NCI-H69 (cell line): Measurements from ENCODE around the gene OSGIN1.

Experiments used
- DNase-seq: peaks from one replicate; lab custom pipeline; 2025; lab: John Stamatoyannopoulos, UW

OSGIN1 gene, protein sequence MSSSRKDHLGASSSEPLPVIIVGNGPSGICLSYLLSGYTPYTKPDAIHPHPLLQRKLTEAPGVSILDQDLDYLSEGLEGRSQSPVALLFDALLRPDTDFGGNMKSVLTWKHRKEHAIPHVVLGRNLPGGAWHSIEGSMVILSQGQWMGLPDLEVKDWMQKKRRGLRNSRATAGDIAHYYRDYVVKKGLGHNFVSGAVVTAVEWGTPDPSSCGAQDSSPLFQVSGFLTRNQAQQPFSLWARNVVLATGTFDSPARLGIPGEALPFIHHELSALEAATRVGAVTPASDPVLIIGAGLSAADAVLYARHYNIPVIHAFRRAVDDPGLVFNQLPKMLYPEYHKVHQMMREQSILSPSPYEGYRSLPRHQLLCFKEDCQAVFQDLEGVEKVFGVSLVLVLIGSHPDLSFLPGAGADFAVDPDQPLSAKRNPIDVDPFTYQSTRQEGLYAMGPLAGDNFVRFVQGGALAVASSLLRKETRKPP

DNA sequence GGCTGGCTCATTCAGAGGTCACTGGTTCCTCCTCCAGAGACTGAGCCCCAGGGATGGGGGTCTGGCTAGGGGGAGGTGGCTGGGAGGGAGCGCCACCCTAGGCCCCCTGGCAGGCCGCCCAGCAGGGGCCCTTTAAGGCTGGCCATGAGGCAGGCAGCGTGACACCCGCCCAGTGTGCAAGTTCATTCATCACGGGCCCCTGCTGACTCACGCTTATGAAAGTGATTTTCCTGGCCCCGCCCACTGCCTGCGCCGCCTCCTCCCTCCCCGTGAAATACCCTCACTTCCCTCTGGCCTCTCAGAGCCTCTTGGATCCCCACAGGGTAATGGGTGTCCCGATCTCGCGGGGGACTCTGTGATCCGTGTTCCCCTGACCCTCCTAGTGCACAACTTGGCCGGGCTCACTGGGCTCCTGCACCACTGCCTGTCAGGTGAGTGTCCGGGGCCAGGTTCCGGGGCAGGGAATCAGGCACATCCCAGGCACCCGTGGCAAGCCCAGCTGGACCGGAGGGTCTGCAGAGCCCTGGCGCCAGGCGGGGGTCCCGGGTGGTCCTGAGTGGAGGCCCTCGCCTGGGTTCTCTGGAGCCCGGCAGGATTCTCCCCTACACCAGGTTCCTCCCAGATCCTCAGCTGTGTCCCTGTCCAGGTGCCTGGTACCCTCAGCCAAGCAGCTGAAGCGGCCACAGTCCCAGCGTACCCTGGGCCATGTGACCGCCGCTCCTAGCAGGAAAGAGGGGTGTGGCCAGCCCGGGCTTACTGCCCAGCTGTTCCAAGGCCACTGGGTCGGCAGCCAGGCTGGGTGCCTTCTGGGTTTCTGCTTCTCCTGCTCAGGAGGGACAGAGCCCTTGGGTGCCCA lies at the start of gene OSGIN1:
Gene OSGIN1 (plus strand): TSS at position 301 of the 856 bp plus-strand sequence. CDS start 4,432 bp downstream, outside the sequence.
- DNase-seq, result peak; percentile 76

DNA sequence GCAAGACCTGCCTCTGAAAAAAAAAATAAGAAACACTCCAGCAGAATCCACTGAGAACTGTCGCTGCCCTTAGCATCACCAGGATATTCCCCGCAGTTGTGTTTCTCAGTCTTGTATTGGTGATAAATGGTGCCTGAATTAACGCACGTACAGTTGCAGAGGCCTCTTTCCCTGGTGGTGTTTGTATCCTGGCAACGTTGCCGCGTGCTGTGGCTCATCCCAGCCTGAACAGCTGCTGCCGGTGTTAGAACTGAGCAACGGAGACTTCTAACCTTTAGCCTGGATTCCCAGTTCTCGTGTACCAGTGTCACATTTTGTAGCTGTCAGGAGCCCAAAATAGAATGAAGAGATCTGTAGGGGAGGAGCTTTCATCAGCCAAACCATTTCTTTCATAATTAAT lies 49.3 kb upstream of the OSGIN1 start:
- peak; percentile 51 for DNase-seq

DNA sequence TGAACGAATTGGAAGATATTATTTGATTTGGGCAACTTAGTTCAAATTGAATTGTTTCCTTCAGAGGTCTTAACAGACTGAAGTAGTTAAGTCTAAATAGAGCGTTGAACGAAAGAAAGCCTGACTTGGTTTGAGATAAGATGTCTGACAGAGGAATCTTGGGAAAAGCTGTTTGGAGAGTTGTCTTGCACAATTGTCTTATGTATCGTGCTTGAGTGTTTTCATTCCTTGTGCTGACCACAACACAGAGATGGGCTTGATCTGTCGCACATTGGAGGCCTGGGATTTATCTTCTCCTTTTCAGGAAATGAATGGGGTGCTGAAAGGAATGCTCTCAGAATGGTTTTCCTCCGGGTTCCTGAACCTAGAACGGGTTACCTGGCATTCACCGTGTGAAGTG lies 46.4 kb upstream of the OSGIN1 start:
- DNase-seq, result no peak

DNA sequence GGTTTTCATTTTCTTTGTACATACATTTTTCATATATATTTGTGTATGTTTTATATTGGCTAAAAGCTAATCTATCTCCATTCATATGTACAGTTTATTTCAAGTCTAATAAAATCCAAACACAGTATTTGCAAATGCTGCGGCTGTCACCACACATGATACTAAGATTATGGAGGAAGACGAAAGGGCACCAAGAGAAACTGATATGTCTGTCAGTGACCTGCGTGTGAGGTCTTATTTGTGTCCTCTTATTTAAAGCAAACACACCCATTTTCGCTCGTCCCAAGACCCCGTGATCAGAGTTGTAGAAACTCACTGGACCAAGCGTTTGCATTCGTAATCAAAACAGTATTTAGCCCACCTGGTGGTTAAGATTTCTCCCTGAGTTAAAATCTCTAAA lies 45.9 kb upstream of the OSGIN1 start:
- no peak for DNase-seq

DNA sequence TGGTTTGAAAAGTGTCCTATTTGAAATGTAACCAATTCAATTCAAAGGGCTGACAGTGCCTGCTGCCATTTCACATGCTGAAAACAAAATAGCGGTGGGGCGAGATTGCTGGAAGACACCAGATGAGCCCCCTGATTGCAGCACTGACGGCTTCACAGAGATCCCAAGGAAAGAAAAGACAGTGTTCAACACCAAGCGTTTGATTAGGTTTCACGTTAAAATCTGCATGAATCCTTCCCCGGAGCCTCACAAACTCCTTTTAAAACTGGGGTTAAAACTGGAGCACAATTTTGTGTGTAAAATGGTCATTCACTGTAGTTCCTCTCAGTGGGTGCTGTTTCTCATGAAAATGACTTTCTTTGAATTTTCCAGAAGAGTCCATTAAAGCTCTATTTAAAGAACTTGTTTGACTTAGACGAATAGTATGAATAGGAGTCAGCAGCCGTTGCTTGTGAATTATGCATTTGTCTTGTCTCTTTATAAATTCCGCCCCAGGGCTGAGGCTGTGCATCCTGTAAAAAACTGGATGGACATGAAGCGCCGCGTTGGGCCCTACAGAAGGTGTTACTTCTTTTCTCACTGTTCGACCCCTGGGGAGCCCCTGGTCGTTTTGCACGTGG lies 45.3 kb upstream of the OSGIN1 start:
- no peak for DNase-seq

DNA sequence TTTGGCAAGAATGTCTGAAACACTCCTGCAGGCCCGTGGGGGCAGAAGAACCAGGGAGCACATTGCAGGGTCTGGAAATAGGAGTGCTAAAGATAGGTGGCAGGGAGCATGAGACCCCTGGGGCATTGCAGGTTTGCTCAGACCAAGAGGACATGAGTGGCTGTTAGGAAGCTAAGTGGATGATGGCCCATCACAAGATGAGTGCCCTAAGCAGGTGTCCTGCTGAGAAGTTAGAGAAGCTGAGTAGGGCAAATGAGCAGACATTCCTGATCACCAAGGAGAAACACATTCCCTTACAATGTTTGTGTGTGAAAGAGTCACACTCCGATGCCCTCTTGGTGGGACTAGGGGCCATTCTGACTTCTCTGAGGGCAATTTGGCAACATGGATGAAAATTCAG lies 44.2 kb upstream of the OSGIN1 start:
- no peak for DNase-seq

DNA sequence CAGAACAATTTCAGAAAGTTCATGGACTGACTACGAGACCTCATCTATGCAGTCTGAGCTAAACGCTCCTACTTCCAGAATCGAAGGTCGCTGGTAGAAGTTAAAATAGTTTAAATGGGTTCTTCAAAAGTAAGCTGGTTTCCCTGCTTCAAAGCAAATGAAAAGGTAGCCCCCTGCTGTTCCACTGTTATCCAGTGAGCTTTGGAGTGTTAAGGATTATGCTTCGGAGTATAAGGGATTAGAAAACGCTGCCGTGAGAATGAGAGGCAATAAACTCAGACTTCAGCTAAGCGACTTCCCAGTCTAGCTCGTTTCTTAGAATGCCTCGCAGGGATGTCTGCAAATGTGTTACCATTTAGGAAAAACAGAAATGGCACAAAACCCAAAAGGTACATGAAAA lies 41.8 kb upstream of the OSGIN1 start:
- no peak for DNase-seq

DNA sequence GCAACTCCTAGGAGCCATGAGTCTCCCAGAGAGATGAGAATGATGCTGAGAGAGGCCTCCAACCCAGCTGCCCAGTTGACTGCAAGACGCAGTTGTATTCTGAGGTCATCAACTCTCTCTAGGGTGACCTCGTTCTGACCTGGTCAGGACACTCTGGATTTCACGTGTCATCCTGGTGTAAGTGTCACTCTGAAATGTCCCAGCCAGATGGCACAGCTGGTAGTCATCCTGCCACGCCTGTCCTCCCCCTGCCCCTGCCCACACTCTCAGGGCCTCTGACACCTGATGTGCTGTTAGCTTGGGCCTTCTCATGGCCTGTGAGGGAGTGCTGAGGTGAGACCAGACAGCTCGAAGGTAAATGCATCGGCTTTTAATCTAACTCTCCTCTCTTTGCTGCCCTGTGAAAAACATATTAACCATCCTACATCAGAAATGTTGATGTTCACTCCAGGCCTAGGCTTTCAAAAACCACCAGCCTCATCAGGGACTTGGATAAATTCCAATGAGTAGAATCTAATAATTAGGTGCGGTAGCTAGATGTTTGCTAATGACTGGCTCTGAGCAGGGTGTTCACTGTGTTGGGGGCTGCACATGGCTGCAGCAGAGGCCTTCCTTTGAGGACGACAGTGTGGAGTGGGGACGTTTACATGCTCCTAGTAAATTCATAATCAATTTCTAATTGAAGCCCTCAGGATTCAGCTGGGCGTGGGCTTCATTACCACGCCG lies 40.4 kb upstream of the OSGIN1 start:
- DNase-seq, result no peak

DNA sequence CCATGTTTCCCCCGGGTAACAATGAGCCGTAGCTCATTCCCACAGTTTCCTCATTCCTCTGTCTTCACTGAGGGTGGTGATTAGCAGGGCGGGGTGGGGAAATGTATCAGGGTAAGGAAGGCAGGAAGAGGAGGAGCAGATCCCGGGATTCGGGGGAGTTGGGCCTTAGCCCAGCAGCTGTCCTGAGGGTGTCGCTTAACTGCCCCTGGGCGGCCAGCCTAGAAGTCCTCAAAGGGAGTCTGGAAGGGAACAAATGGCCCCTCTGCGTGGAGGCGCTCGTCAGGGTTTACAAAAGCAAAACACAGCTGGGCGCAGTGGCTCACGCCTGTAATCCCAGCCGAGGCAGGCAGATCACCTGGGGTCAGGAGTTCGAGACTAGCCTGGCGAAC lies 39.8 kb upstream of the OSGIN1 start:
- DNase-seq, result peak; percentile 48

DNA sequence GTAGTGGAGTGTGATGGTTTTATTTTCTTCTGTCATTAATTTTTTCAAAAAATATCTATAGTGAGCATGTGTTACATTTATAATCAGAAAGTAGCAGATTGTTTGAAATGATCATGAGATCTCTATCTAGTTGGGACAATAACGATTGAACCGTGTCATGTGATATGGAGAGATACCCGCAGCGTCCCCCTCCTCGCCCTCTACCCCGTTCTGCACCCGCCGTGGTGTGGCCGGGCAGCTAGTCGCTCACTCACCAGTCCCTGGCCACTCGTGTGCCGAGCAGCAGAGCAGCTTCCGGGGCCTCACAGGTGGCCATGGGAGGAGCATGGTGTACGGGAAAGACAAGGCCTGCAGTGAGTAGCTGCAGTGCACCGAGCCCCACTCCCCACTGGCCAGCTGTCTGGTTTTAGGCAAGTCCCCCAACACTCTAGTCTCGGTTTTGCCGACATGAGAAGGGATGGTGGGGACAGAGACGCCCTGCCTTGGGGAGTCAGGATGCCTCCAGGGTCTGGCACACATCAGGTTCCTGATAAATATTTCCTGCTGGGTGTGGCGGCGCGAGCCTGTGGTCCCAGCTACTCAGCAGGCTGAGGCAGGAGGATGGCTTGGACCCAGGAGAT lies 38.8 kb upstream of the OSGIN1 start:
- DNase-seq, result no peak

DNA sequence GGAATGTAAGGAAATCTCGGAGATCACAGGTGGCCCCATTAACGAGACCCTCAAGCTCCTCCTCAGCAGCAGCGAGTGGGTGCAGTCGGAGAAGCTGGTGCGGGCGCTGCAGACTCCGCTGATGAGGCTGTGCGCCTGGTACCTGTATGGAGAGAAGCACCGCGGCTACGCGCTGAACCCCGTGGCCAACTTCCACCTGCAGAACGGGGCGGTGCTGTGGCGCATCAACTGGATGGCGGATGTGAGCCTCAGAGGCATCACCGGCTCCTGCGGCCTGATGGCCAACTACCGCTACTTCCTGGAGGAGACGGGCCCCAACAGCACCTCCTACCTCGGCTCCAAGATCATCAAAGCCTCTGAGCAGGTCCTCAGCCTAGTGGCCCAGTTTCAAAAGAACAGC lies 38.0 kb upstream of the OSGIN1 start:
- no peak for DNase-seq

DNA sequence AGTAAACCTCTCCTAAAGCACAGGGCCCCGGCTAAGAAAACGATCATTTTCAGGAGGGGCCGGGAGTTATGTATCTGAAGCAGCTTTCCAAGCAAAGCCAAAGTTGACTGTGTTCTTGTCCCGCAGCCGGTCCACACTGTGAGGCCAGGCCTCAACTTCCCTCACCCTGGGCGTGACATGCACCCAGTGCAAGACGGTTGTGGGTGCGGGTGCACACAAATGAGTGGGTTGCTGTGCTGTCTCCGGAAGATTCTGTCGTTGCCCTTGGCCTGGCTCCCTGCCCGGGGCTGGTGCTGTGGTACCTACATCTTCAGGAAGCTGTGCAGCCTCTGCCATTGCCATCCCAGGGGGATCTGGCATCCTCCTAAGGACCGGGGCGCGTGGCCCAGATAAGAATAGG lies 37.5 kb upstream of the OSGIN1 start:
- no peak for DNase-seq

DNA sequence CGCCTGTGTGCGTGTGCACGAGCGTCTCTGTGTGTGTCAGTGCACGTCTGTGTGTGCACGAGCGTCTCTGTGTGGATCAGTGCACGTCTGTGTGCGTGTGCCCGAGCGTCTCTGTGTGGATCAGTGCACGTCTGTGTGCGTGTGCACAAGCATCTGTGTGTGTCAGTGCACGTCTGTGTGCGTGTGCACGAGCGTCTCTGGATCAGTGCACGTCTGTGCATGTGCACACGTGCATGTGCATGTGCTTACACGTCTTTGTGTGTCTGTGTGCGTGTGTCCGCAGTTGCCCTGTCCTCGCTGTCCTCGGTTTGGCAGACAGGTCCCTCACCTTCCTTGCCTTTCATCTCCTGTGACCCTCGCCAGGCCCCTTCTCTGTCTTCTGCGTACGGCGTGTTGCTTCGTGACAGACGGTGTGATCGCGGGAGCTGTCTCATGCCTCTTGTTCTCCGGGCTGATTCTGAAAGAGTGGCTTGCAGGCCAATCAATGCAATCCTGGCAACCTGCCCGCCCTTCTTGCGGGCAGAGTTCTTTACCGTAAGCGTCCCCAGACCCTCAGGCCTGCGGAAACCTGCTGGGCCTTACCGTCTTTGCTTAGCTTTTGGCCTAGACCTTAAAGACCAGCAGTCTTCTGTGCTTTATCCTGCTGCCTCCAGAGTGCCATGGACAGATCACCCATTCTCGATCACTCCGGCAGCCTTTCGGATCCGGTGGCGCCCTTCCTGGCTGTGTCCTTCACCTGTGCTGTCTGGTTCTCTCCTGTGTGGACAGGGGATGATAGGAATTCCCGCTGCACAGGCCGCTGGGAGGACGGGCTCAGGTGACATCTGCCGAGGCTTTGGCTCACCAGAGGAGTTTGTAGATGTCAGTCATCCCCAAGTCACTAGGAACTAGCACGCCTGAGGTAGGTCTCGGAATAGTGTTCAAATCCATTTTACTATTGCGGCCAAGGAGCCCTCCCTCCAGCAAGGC lies 35.6 kb upstream of the OSGIN1 start:
- no peak for DNase-seq

DNA sequence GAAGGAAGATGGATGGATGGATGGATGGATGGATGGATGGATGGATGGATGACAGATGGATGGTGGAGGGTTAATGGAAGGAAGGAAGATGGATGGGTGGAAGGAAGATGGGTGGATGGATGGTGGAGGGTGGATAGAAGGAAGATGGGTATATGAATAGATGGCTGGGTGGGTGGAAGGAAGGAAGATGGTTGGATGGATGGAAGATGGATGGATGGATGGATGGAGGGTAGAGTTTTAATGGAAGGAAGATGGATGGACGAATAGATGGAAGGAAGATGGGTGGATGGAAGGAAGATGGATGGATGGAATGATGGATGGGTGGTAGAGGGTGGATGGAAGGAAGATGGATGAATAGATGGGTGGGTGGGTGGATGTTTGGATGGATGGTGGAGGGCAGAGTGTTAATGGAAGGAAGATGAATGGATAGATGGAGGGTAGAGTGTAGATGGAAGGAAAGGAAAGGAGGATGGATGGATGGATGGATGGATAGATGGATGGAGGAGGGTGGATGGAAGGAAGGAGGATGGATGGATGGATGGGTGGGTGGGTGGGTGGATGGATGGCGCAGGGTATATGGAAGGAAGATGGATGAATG lies 32.0 kb upstream of the OSGIN1 start:
- DNase-seq, result no peak

DNA sequence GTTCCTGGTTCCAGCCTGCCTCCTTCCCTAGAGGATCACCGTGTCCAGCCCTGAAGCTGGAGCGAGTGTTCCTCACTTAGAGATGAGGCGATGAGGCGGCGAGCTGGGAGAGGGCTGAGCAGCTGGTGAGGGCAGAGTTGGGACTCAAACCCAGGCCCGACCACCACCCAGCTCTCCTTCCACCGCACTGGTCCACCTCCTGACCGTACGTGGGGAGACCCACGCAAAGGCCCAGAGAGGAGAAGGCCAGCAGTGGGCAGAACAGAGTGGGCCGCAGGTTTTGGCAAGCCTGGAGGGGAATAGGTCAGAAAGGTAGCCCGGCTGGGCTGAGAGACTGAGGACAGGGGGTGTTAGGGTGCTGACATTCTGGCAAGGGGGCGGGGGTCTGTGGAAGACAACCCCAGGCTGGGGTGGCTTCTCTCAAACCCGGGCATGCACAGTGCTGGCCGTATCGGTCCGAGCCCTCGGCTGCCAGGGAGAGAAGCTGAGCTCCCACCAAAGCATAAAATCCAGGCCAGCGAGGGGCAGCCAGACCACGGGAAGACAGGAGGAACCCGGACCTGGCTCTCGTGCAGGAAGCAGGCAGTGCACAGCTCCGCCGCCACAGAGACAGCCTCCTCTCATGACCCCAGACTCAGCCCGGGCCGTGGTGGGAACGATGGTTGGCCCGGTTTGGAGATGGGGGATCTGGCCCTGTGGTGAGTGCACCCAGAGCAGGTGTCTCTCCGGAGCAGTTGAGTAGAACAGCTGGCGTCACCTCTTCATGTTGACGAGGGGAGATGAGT lies 29.3 kb upstream of the OSGIN1 start:
- no peak for DNase-seq

DNA sequence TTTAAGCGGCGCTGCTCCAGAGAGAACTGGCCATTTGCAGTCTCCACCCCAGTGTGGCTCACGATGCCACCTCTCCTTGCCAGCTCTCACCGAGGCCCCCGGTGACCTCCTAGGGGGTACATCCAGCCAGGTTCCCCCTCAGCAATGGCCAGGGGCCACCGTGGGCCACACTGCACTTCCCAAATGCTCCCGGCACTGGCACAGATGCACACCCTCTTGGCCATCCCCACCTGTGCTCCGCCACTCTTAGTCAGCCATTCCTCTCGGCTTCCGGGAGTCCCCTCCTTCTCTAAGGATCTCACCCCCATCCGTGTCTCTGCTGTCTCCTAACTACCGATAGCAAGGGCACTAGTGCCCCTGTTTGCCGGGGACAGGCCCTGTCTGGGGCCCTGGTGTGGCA lies 28.4 kb upstream of the OSGIN1 start:
- no peak for DNase-seq

DNA sequence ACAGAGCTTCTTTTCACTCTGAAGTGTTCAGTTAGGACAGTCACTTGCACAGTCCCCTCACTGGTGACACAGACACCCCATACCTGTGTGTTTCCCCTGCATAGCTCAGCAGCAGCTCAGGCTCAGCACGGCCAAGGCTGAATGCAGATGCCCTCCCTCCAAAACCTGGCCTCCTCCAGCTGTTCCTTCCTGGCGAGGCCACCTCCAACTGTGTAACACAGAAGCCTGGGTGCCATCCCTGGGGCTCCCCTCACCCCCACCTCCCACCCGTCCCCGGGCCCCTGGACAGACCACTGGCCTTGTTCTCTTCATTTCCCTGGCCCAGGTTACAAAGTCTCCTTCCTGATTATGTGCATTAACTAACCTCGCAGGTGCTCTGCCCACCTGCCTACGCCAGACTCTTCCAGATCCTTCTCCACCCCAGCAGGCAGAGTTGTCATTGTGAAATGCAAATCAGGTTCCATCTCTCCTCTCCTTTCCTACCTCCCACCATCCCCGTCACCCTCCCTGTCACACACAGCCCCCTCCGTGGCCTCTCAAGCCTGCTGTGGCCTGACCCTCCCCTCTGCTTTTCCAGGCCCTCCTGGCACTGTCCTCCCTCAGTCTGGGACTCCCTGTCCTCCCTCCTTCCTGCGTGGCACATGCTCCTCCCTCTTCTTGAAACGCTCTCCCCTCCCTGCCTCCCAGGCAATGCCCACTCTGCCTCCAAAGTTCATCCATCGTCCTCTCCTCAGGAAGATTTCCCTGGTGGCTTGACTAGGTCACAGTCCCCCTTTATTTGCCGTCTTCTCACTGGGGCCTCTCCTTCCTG lies 27.7 kb upstream of the OSGIN1 start:
- DNase-seq, result no peak
